ENCODE data around the gene MCM3AP. TPM values are rescaled to one million over a fixed set of nuclear protein-coding genes. Genes with fewer than 3 reads are reported as not detected.

Gene MCM3AP
- total and polyA plus RNA-seq, 9 of the 15 experiments (the other 6 are each of a cell fraction or from before 2014, with no cell fraction given) = 6.5 to 179 (median 69.6) TPM

- TF ChIP-seq MECOM (CRISPR knock-in tag; IDR thresholded peaks at IDR 0.05) (0 out of 2 replicates have a peak, but pooled peaks have one; percentile 38), ELF4 (CRISPR knock-in tag; IDR thresholded peaks at IDR 0.05) (peak; percentile 50; the same call in 1 of the 2 replicates), TBL1XR1 (IDR thresholded peaks at IDR 0.05; ENCODE audit: low read length in 2 of 2) (0 out of 4 replicates have a peak, but pooled peaks of 1 of the 2 experiments have one; percentile 2), STAT5A (IDR thresholded peaks at IDR 0.05; ENCODE audit: borderline replicate concordance, low read length) (peak; percentile 27; the same call in 1 of the 2 replicates), CBFA2T3 (IDR thresholded peaks at IDR 0.05) (peak; percentile 86), FOSL1 (tag; conservative IDR thresholded peaks at IDR 0.05) (peak; percentile 62), FOXA3 (CRISPR knock-in tag; conservative IDR thresholded peaks at IDR 0.05 in 1 of 2, IDR thresholded peaks at IDR 0.05 in 1 of 2) (no peak), ZEB2 (IDR thresholded peaks at IDR 0.05) (peak; percentile 55; the same call in 1 of the 2 replicates), CXXC5 (CRISPR knock-in tag; IDR thresholded peaks at IDR 0.05) (peak; percentile 41; the same call in 1 of the 2 replicates), HDAC2 (IDR thresholded peaks at IDR 0.05) (peak; percentile 64; the same call in 1 of the 2 replicates), ZNF124 (CRISPR knock-in tag; IDR thresholded peaks at IDR 0.05) (no peak), MEIS2 (IDR thresholded peaks at IDR 0.05; ENCODE audit: partially characterized antibody) (peak; percentile 6), STAT6 (CRISPR knock-in tag; IDR thresholded peaks at IDR 0.05) (no peak), MEF2D (tag; conservative IDR thresholded peaks at IDR 0.05; ENCODE audit: low read depth) (no peak), NUFIP1 (IDR thresholded peaks at IDR 0.05; ENCODE audit: partially characterized antibody) (no peak), REST (IDR thresholded peaks at IDR 0.05; ENCODE audit: borderline replicate concordance) (0 out of 2 replicates have a peak, but pooled peaks have one; percentile 20), REST (CRISPR knock-in tag; IDR thresholded peaks at IDR 0.05; ENCODE audit: low read depth) (no peak), NFIC (IDR thresholded peaks at IDR 0.05) (peak; percentile 71)
- TF ChIP-seq, protein P1, sequence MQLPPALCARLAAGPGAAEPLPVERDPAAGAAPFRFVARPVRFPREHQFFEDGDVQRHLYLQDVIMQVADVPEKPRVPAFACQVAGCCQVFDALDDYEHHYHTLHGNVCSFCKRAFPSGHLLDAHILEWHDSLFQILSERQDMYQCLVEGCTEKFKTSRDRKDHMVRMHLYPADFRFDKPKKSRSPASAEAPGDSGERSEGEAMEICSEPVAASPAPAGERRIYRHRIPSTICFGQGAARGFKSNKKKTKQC (CRISPR knock-in tag; IDR thresholded peaks at IDR 0.05) = no peak
These were observed 9.3 kb upstream of the MCM3AP start (continued) for GRCh38 chr21:46294647-46295176.

Measured in K562 (cell line).